Nephron progenitor cell (in vitro differentiated cells): Measurements from ENCODE around the gene PFDN6.

Experiments used
- DNase-seq: peaks from one replicate; pipeline ENCODE4 v3.0.0; 2021
- H3K27ac Mint-ChIP-seq: 2 replicates; pipeline ENCODE4 v1.8.0; 2021; ENCODE audit warnings: mild to moderate bottlenecking, moderate library complexity, mixed read lengths
- H3K27me3 Mint-ChIP-seq: 2 replicates; pipeline ENCODE4 v1.8.0; 2021; ENCODE audit warnings: mild to moderate bottlenecking, low read depth, mixed read lengths; ENCODE audit not compliant: poor library complexity
- H3K36me3 Mint-ChIP-seq: 2 replicates; pipeline ENCODE4 v1.8.0; 2021; ENCODE audit warnings: low read depth, mixed read lengths
- H3K4me1 Mint-ChIP-seq: 2 replicates; pipeline ENCODE4 v1.8.0; 2021; ENCODE audit warnings: mixed read lengths
- H3K4me3 Mint-ChIP-seq: 2 replicates; pipeline ENCODE4 v1.8.0; 2021; ENCODE audit warnings: mild to moderate bottlenecking, moderate library complexity, mixed read lengths
- H3K9me3 Mint-ChIP-seq: 2 replicates; pipeline ENCODE4 v1.8.0; 2021; ENCODE audit warnings: mild to moderate bottlenecking, moderate library complexity, mixed read lengths
- CTCF ChIP-seq: fragments of 200-600 bp; sonication (generic); IDR thresholded peaks from 2 replicates; pipeline ENCODE4 v1.5.0; 2021; ENCODE audit warnings: antibody characterized with exemption

Gene PFDN6

GRCh38 chr6:33289784-33290315, 449 bp downstream of the PFDN6 start:
- no peak for DNase-seq
- Mint-ChIP-seq H3K36me3 (peaks cover 30% of the 10 kb centered on the region), H3K9me3 (no peaks in the 10 kb centered on the region), H3K4me1 (peaks cover 49% of the 10 kb centered on the region), H3K4me3 (peak overlapping the region; percentile 98), H3K27me3 (peaks cover 2% of the 10 kb centered on the region), H3K27ac (peak overlapping the region; percentile 29)
- TF ChIP-seq CTCF, result no peak

GRCh38 chr6:33290459-33290858, 1.1 kb downstream of the PFDN6 start:
- DNase-seq, result no peak
- TF ChIP-seq CTCF, result no peak
- Mint-ChIP-seq H3K4me3 (peak overlapping the region; percentile 98), H3K9me3 (no peaks in the 10 kb centered on the region), H3K27me3 (peaks cover 2% of the 10 kb centered on the region), H3K36me3 (peaks cover 30% of the 10 kb centered on the region), H3K4me1 (peaks cover 49% of the 10 kb centered on the region), H3K27ac (no peak overlapping the region)

- Mint-ChIP-seq H3K27ac (no peak overlapping the region), H3K36me3 (peaks cover 13% of the 10 kb centered on the region), H3K27me3 (no peaks in the 10 kb centered on the region), H3K4me3 (no peak overlapping the region), H3K4me1 (peaks cover 52% of the 10 kb centered on the region), H3K9me3 (no peaks in the 10 kb centered on the region)
- no peak for TF ChIP-seq CTCF
- no peak for DNase-seq
Measured at GRCh38 chr6:33292996-33293682, 3.7 kb downstream of the PFDN6 start.

- H3K27ac Mint-ChIP-seq, result no peak overlapping the region
Measured at GRCh38 chr6:33294086-33294823, 4.9 kb downstream of the PFDN6 start.

GRCh38 chr6:33295621-33296369, 6.4 kb downstream of the PFDN6 start:
- Mint-ChIP-seq H3K9me3 (no peaks in the 10 kb centered on the region), H3K27ac (peak overlapping the region; percentile 86), H3K4me3 (peak overlapping the region; percentile 98), H3K4me1 (peaks cover 39% of the 10 kb centered on the region), H3K27me3 (no peaks in the 10 kb centered on the region), H3K36me3 (peaks cover 13% of the 10 kb centered on the region)
- TF ChIP-seq CTCF, result no peak
- DNase-seq, result no peak

More at GRCh38 chr6:33294086-33294823, 4.9 kb downstream of the PFDN6 start:
- Mint-ChIP-seq H3K27me3 (no peaks in the 10 kb centered on the region), H3K4me3 (no peak overlapping the region), H3K4me1 (peaks cover 43% of the 10 kb centered on the region), H3K36me3 (peaks cover 13% of the 10 kb centered on the region), H3K9me3 (no peaks in the 10 kb centered on the region)
- DNase-seq, result no peak
- TF ChIP-seq CTCF, result no peak
